HG03432 (cell line): ENCODE data around the gene EXOC6B.
A peak's percentile ranks its signal among the peaks of the same experiment; 100 is the strongest.
"Not testable (repeated sequence)": the region's sequence is repeated elsewhere in the genome, so short reads cannot be mapped to it uniquely, and the experiment has no call there.

ENCODE experiments used
- ATAC-seq: cut with Tn5 transposase; IDR thresholded peaks from one replicate; pipeline ENCODE4 v1.9.1; 2021; ENCODE audit warnings: mild to moderate bottlenecking, moderate library complexity; ENCODE audit not compliant: unreplicated experiment

The EXOC6B gene

DNA sequence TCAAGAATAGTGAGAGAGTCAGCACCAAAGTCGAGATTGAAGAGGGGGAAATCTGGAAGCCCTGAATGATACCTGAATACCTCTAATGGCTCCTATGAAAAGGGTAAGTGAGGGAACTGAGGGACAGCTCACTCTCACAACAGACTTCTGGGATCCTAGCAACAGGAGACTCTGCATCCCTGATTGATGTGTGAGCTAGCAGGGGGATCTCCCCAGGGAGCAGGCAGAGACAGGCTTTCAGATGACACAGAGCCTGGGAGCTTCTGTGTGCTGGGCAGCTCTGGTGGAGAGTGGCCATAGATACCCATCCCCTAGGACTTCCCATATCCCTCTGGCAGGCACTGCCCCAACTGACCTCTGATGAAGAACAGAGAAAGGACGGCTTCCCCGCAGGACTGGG is 206.2 kb downstream of the EXOC6B start:
- ATAC-seq, result no peak

DNA sequence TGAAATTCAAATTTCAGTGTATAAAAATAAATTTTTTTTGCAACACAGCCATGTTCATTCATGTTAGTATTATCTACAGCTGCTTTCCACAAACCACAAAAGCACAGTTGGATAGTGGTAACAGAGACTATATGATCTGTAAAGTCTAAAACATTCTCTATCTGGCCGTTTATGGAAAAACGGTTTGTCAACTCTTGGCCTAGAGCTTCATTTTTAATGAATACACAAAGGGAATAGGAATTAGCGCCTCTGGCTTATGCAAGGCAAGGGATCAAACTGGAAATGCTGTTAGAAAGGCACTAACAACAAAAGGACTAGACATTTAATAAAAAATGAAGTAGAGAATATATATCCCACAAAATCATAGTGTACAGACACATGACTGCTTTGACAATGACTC is 211.9 kb downstream of the EXOC6B start:
- ATAC-seq, result no peak

DNA sequence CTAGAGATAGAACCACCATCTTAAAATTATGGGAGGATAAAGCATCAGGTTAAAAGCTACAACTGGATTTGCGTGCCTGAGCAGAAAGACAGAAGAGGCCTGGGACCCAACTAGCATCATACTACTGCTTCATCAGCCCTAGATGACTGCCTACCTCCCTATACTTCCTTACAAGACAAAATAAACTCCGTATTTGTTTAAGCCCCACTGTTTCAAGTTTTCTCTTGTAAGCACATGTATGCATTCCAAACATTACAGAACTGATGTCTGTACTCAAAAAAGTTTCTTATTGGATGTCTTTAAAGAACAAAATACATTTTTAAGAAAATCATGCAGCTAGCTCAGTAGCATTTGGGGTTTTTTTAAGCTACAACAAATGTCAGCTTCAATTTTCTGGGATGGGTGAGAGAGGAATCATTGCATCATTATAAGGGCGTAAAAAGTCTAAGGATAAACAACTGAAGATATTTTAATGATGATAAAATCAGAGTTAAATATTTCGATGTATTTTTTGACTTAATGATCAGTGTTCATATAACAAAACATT is 213.1 kb downstream of the EXOC6B start:
- ATAC-seq, result no peak

DNA sequence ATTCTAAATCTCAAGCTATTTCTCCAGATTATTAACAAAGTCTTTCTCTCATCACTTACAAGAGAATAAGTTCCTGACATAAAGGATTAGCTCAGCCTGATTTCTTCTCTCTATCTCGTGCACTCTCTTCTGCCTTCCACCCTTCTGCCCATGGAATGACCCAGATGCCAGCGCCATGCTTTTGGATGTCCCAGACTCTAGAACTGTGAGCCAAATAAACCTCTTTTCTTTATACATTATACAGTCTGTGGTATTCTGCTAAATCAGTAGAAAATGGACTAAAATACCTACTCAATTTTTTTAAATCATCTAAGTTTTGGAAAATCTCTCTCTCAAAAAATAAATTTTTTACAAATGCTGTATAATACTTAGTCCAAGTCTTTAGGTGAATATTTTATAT is 218.6 kb downstream of the EXOC6B start:
- ATAC-seq, result no peak

DNA sequence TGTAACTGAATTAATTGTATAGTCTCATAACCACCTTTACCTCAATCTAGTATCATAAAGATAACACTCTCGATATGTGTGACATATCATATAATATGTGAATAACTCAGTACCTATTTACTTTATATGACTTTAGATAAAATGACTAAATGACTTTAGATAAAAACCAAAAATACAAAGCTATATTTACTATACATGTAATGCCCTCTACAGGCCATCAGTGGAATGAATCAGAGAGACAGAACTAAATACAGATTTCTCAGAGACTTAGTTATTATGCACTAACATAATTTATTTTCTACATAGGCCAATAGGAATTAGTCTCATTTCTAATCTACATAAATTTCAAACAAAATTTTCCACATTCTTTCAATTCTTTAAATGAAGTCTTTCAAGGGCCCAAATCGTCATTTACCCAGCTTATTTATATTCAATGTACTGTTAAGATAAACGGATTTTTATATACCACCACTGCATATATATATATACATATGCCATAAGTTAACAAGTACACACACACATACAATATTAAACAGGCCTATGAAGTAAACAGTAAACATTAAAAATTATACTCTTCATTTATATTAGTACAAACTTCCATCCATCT is 219.9 kb downstream of the EXOC6B start:
- peak; percentile 56 for ATAC-seq

DNA sequence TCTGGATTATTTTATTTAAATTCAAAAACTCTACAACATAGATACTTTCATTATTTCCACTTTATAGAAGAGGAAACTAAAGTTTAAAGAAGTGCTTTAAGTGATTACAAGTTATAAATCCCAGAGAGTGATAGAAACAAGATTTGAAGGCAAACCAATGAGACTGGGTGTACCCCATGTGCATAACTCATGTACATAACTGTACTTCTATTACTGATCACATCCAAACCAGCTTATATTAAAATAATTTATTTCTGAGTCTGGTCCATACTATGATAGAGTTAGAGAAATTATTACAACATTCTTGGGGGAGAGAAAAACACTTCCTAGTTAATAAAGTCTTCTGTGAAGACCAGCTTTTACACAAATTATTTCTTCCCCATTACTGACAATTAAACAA is 221.4 kb downstream of the EXOC6B start:
- no peak for ATAC-seq

DNA sequence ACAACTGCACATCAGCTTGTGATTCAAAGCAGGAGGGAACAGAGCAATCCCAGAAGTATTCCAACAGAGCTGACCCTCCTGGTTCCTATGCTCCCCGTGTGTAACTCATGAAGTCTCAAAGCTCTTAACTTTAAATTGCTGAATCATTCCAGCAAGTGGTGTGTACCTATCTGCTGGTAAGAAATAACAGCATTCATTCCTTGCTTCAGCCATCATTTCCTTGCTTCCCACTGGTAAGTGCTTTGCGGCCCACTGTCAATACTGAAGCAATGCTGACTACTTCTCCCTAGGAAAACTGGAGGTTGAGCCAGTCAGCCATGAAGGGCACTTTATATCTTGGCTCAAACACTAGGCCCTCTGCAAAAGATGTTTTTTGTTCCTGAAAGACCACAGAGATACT is 222.4 kb downstream of the EXOC6B start:
- ATAC-seq, result peak; percentile 48

DNA sequence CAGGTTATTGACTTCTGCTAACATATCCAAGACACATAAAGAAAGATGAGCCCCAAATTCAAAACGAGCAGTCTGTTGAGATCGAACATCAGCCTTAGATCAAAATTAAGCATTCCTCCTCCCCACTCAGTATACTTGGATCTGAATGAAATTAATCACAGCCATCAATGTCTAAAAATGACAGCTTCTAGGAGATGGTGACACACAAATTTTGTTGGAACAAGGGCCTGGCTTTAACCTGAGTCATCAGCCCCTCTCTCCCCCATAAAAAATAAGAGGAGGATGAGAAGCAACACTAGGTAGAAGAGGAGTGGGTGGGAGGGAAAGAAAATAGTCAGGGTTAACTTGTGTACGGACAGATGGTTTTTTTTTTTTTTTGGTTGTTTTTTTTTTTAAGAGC is 223.1 kb downstream of the EXOC6B start:
- no peak for ATAC-seq

DNA sequence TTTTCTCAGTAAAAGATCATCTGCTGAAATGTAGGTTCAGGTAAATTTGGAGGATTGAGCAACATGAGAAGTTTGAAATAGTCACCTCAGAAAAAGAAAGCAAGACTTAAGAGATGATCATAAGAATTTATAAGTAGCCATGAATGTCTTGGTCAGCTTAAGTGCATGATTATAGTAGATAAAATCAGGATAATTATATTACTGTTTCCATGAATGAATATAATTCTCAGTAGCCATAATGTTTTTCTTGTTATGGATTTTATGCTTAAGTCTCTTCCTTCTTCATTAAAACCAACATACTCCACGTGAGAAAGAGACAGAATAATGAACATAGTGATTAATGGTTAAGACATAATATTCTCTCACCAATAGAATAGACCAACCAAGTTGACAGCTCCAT is 223.7 kb downstream of the EXOC6B start:
- ATAC-seq, result no peak

DNA sequence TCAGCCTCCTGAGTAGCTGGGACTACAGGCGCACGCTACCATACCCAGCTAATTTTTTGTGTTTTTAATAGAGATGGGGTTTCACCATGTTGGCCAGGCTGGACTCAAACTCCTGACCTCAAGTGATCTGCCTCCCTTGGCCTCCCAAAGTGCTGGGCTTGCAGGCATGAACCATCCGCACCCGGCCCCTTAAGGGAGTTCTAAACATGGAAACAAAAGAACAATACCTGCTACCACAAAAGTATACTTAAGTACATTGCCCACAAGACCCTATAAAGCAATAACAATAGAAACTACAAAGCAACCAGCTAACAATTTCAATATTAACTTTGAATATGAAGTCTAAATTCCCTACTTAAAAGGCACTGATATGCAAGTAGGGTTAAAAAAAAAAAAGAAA is 242.0 kb downstream of the EXOC6B start:
- not testable (repeated sequence) for ATAC-seq

DNA sequence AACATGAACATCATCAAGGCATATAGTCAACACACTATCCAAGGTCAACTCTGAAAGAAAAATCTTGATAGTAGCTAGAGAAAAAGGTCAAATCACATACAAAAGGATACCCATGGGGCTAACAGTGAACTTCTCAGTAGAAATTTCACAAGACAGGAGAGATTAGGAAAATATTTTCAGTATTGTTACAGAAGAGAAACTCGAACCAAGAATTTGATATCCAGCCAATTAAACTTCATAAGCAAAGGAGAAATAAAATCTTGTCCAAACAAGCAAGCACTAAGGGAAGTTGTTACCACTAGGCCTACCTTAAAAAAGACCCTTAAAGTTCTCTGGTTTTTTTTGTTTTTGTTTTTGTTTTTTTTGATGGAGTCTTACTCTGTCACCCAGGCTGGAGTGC is 242.5 kb downstream of the EXOC6B start:
- ATAC-seq, result no peak

DNA sequence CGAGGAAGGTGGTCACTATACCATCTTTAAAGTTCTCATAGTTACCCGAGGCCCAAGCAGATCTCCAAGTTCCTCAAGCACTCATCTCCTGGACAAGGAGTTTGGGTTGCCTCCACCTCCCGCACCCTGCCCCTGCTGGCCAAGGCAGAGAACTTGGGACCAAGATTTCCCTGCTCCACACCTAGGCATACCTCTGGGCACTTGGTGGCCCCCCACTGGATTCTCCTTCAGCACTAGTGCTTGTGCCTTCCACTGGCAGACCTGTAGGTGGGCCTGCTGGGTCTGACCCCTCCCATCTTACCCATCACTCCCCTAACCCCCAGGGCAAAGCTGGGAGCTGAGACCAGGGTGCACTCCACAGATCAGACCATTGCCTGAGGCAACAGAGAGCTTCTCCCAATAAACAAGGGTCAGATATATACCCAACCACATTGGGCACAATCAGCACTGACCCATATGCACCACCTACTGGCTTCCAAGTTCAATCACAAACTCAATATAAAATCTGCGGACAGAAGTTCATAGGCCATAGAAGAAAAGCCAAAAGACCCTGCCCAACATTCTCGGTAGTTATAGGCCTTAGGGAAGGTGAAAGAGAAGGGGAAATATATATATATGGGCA is 244.2 kb downstream of the EXOC6B start:
- no peak for ATAC-seq

DNA sequence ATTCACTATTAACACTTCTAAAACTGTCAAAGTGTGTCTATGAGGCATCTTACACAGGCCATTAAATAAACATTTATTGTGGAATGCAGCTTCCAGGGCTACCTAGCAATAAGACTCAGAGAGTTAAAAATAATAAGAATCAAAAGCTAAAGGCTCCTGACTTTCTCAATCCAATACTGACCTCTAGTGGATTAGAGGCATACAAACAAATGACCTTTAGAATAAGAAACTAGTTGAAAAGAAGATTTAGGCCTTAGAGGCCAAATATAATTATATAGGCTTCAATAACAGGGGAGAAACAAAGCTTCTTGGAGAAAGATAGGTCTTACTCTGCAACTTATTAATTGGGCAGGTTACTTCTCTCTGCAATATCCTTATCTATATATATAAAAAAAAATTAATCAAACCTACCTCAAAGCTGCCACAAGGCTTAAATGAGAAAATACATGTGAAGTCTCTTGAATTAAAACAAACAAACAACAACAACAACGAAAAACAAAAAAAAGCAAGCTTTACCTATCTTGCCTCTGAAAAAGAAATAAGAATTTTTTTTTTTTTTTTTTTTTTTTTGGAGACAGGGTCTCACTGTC is 246.1 kb downstream of the EXOC6B start:
- ATAC-seq, result peak; percentile 53

DNA sequence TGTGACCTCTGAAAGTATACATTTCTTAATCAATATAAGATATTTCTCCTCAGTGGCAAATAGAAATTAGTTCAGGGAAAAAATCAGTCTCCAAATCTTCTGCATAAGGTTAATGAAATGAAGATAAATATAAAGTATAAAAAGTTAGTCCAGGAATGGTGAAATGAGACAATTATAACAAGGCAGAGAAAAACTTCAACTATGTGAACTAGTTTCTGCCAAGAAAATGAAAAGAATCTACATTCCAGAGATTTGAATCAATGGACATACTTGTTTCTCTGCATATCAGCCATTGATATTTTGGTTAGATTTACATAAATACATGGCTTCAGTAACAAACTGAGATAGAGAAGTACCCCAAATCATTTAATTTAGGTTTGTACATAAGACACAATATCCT is 249.0 kb downstream of the EXOC6B start:
- ATAC-seq, result no peak

DNA sequence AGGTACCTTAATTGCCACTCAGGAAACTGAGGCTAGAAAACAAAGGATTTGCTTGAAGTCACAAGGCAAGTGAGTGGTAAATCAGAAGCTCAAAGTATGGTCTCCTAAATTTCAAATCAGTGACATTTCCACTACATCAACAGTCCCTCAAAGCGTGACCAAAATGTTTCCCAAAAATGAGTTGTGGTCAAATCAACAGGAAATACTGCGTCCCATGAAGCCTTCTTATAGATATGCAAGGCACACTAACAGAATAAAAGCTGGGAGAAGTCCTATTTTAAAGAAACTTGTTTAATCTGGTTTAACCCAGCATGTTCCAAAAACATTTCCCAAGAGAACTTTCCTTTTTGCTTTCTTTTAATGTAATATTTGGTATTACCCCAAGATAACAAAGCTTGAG is 249.4 kb downstream of the EXOC6B start:
- no peak for ATAC-seq

DNA sequence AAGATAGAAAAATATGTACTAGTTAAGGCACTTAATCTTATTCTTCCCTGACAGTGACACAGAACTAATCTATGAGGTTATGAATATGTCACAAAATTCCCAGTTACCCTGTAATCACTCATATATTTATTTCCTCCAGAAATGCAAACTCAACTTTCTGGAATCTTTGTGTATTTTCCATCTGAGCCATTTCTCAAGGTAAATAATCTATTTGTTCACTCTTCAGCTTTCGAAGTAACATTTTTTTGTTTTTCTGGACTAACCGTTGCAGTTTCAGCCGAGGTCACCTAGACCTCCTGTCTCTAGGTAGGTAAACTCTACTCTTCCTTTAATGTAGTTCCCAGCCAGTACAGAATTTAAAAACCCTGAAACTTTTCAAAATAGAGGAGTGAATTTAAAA is 250.9 kb downstream of the EXOC6B start:
- no peak for ATAC-seq

DNA sequence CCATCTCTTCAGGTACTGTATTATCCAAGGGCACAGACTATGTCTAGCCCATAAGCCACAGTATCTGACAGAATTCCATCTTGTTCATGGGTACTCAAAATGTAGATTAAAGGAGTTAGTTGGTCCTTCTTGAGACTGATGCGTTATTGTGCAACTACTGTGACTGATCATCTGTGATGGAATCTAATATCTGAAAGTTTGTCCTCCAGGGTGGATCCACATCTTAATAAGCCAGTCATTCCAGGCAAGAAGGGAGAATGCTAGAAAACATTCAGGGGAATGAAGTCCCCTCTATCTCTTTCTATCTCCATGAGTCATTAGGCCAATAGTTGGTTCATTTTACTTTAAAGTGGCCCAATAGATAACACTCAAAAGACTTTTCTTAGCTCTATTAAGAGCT is 252.6 kb downstream of the EXOC6B start:
- ATAC-seq, result no peak

DNA sequence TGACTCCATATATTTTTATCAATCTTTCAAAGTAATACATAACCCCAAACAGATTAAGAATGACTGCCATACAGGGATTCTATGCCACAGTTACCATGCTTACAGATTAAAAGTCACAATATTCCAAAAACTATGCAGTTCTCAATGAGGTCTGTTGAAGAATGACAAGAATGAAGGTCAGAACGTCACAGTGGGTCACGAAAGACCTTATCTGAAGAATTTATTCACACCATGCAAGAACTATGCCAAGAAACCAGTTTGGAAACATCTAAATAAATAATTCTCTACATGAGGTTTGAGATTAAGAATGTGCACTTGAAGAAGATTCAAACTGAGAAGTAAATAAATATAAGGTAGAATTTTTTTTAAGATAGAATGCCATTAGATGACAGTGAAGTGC is 253.3 kb downstream of the EXOC6B start:
- no peak for ATAC-seq

DNA sequence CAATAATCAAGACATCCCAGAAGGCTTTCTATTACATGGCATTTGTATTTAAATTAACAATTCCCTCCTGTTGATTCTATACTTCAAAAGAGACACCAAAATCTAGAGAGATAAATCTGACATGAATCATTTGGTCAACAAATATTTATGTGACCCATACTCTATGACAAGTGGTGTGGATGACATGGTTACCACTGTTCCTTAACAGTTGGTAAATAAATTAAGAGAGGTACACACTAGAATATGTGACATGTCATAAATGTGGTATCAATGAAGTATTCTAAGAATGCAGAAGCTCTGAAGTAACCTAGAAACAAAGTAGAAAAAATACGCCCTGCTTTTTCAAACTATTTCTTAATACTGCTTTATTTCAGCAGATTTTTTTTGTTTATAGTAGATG is 255.4 kb downstream of the EXOC6B start:
- ATAC-seq, result no peak

DNA sequence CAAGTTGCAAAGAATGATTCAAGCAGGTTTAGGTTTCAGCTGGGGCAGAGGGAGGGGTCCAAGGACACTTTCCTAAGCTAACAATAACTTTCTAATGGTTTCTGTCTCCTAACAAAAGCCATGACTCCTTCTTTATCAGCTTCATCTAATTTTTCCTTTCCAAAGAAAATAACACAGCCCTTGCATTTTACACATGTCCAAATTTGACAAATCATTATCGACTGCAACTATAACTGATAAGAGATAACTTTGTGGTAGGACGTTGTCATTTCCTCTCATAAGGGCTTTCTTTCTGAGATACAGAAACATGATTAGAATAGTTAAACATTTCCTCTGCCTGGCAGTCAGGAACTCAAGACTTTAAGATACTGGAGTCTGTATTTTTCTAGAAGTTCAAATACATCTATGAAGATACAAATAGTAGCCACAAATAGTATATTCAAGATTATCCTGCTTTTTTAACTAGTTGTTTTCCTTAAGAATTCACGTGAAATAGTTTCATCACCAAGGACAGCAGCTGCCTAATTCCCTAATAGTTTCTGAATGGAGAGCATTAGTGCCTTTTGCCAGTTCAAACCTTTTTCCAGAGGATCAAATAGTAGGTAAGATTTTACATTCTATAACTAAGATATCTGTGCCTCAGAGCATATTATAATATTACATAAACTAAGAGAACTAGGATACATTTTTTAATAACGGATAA is 263.2 kb downstream of the EXOC6B start:
- no peak for ATAC-seq

DNA sequence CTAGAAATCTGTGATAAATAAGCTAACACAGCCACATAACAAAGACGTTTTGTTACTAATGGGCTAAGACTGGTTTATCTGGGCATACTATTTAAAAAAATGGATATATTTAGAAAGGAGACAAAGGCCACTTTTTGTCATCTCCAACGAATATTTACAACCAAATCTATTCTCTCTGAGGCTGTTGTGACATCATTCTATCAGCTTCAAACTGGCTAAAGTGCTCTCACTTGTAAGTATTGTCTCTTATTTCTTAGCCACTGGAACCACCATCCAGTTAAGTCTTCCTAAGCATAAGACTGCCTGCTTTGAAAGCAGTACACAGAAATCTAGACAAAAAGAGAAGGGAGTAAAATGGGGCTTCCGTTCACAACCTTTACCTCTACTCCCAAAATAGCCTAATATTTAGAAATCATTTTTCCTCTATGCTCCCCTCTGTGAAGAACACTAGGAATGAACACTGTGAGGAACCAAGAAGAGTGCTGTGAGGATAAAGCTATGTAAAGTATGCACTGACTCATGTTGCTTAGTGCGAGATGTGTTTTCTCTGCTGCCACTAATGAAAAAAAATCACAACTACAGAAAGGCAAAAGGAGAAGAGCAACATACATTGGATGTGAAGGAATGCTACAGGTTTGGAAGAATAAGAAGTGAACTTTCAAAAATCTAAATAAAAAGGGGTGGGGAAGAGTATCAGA is 264.1 kb downstream of the EXOC6B start:
- ATAC-seq, result no peak
